Epithelial cell of esophagus (primary cell): ENCODE results near the gene DUSP10.
A peak's percentile ranks its signal among the peaks of the same experiment; 100 is the strongest.

Experiments used
- DNase-seq: peaks from one replicate; pipeline ENCODE4 v3.0.0; 2010; ENCODE audit warnings: low read depth
- H3K4me3 ChIP-seq: 2 replicates; pipeline ENCODE4 v1.5.1; 2011; ENCODE audit warnings: mild to moderate bottlenecking, low read length, control low read depth
- CTCF ChIP-seq: IDR thresholded peaks from 2 replicates; pipeline ENCODE4 v1.5.1; 2011; ENCODE audit warnings: low read depth, mild to moderate bottlenecking, low read length, control low read depth, inconsistent platforms; ENCODE audit not compliant: insufficient read depth; ENCODE audit errors: missing control alignments

DUSP10 gene

GRCh38 chr1:221742555-221743415, 896 bp upstream of the DUSP10 start:
- peak overlapping the region; percentile 96 for H3K4me3 ChIP-seq
- peak; percentile 80 for DNase-seq
- no peak for TF ChIP-seq CTCF

GRCh38 chr1:221740993-221741702, 741 bp downstream of the DUSP10 start:
- H3K4me3 ChIP-seq: peak overlapping the region; percentile 96
- no peak for TF ChIP-seq CTCF
- peak; percentile 30 for DNase-seq

- peak overlapping the region; percentile 96 for H3K4me3 ChIP-seq
- no peak for TF ChIP-seq CTCF
- no peak for DNase-seq
These were observed 1.4 kb downstream of the DUSP10 start for GRCh38 chr1:221740369-221740992.

- TF ChIP-seq CTCF: no peak
- no peak for DNase-seq
- H3K4me3 ChIP-seq: no peak overlapping the region
These were observed 2.2 kb downstream of the DUSP10 start for GRCh38 chr1:221739677-221740025.

- TF ChIP-seq CTCF: no peak
- H3K4me3 ChIP-seq: no peak overlapping the region
- no peak for DNase-seq
These were observed 2.7 kb downstream of the DUSP10 start for GRCh38 chr1:221739018-221739676.

- no peak for TF ChIP-seq CTCF
- H3K4me3 ChIP-seq: no peak overlapping the region
These were observed 5.2 kb downstream of the DUSP10 start for GRCh38 chr1:221736714-221737113.

More at GRCh38 chr1:221736714-221737113, 5.2 kb downstream of the DUSP10 start:
- no peak for DNase-seq
